ENCODE measurements around the gene PLEKHA1.

DNA sequence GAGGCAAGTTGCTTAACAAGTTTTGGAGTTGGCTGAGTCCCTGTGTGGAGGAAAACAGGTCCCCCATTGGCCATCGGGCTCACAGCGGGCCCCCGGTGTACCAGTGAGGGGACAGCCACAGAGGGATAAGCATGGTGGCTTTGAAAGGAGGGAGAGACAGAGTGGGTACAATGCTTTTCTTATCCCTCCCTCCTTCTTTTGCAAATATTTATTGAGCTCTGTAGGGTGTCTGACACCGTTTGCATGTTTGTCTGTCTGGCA is 89.7 kb downstream of the PLEKHA1 start:
- TF ChIP-seq, protein P1, sequence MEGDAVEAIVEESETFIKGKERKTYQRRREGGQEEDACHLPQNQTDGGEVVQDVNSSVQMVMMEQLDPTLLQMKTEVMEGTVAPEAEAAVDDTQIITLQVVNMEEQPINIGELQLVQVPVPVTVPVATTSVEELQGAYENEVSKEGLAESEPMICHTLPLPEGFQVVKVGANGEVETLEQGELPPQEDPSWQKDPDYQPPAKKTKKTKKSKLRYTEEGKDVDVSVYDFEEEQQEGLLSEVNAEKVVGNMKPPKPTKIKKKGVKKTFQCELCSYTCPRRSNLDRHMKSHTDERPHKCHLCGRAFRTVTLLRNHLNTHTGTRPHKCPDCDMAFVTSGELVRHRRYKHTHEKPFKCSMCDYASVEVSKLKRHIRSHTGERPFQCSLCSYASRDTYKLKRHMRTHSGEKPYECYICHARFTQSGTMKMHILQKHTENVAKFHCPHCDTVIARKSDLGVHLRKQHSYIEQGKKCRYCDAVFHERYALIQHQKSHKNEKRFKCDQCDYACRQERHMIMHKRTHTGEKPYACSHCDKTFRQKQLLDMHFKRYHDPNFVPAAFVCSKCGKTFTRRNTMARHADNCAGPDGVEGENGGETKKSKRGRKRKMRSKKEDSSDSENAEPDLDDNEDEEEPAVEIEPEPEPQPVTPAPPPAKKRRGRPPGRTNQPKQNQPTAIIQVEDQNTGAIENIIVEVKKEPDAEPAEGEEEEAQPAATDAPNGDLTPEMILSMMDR (conservative IDR thresholded peaks at IDR 0.05; ENCODE audit: low read depth, low read length): no peak
- no peak for TF ChIP-seq EZH2 (IDR thresholded peaks at IDR 0.05; ENCODE audit: borderline replicate concordance, low read depth, low read length, poor library complexity, severe bottlenecking)

Data from A673 (cell line).